ENCODE results near the gene ANTXR2.
"Not testable (repeated sequence)": the region's sequence is repeated elsewhere in the genome, so short reads cannot be mapped to it uniquely, and the experiment has no call there.

ANTXR2 gene

DNA sequence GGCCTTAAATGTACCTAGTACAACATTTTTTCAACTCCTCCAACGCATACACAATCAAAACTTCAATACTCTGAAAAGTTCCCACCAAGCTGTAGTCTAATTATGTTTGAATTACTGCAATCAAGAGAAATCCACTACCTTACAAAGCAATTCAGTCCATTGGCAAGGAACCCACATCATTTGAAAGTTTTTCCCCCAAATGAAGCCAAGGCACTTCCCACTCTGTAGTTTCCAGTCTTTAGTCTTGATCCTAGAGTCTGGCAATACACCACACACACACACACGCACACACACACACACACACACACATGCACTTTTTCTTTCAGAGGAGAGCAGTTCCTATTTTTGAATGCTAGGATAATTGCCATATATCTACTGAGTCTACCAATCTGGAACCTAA lies 79.6 kb downstream of the ANTXR2 start:
- TF ChIP-seq, protein P1, sequence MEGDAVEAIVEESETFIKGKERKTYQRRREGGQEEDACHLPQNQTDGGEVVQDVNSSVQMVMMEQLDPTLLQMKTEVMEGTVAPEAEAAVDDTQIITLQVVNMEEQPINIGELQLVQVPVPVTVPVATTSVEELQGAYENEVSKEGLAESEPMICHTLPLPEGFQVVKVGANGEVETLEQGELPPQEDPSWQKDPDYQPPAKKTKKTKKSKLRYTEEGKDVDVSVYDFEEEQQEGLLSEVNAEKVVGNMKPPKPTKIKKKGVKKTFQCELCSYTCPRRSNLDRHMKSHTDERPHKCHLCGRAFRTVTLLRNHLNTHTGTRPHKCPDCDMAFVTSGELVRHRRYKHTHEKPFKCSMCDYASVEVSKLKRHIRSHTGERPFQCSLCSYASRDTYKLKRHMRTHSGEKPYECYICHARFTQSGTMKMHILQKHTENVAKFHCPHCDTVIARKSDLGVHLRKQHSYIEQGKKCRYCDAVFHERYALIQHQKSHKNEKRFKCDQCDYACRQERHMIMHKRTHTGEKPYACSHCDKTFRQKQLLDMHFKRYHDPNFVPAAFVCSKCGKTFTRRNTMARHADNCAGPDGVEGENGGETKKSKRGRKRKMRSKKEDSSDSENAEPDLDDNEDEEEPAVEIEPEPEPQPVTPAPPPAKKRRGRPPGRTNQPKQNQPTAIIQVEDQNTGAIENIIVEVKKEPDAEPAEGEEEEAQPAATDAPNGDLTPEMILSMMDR (IDR thresholded peaks at IDR 0.05; ENCODE audit: low read depth, low read length, missing control alignments) = no peak
- DNase-seq (ENCODE audit: low read depth) = no peak
- in situ Hi-C loops (cut with HindIII; ENCODE audit: low sequenced_read_pairs) = no loop called here
- H3K4me3 ChIP-seq (ENCODE audit: low read depth, low read length) = no peak overlapping the region

DNA sequence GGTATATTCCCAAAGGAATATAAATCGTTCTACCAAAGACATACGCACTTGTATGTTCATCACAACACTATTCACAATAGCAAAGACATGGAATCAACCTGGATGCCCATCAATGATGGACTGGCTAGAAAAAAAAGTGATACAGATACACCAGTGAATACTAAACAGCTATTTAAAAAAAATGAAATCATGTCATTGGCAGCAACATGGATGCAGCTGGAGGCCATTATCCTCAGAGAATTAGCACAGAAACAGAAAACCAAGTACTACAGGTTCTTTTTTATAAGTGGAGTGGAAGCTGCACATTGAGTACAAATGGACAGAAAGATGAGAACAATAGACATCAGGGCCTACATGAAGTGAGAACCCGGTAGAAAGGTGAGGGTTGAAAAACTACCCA lies 81.4 kb downstream of the ANTXR2 start:
- H3K4me3 ChIP-seq (ENCODE audit: low read depth, low read length) = no peak overlapping the region
- TF ChIP-seq, protein P1 (IDR thresholded peaks at IDR 0.05; ENCODE audit: low read depth, low read length, missing control alignments) = no peak
- in situ Hi-C loops (cut with HindIII; ENCODE audit: low sequenced_read_pairs) = no loop called here
- no peak for DNase-seq (ENCODE audit: low read depth)

DNA sequence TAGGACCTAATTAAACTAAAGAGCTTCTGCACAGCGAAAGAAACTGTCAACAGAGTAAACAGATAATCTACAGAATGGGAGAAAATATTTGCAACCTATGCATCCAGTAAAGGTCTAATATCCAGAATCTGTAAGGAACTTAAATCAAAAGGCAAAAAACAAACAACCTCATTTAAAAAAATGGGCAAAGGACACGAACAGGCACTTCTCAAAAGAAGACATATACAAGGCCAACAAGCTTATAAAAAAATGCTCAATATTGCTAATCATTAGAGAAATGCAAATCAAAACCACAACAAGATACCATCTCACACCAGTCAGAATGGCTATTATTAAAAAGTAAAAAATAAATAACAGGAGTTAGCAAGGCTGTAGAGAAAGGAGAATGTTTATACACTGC lies 81.9 kb downstream of the ANTXR2 start:
- DNase-seq (ENCODE audit: low read depth); H3K4me3 ChIP-seq (ENCODE audit: low read depth, low read length); in situ Hi-C loops (cut with HindIII; ENCODE audit: low sequenced_read_pairs): not testable (repeated sequence)

DNA sequence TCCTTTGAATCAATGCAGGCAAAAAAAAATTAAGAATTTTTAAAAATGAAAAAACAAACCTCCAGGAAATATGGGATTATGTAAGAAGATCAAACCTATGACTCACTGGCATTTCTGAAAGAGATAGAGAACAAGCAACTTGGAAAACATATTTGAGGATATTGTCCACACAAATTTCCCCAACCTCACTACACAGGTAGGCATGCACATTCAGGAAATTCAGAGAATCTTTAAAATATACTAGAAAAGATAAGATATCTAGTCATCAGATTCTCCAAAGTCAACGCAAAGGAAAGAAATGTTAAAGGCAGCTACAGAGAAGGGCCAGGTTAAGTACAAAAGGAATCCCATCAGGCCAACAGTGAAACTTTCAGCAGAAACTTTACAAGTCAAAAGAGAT lies 85.6 kb downstream of the ANTXR2 start:
- in situ Hi-C loops (cut with HindIII; ENCODE audit: low sequenced_read_pairs) = no loop called here
- DNase-seq (ENCODE audit: low read depth) = no peak
- H3K4me3 ChIP-seq (ENCODE audit: low read depth, low read length) = no peak overlapping the region
- TF ChIP-seq, protein P1 (IDR thresholded peaks at IDR 0.05; ENCODE audit: low read depth, low read length, missing control alignments) = no peak

DNA sequence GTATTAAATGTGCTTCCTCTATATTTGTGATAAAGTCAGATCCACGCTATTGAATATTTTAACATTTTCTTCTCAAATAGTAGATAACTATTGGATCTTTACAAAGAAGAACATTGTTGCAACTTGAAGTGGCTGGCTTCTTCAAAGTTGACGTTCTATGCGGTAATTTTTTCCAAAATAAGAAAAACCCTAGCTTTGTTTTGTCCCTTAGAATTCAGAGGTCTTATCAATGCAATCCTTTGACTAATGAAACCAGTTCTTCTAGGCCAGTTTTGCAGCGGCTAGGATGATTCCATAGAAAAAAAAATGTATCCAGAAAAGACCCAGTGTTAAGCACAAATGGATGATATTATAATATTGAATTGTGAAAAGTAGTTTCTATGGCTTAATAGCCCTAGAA lies 89.6 kb downstream of the ANTXR2 start:
- H3K4me3 ChIP-seq (ENCODE audit: low read depth, low read length) = no peak overlapping the region
- no peak for DNase-seq (ENCODE audit: low read depth)
- TF ChIP-seq, protein P1 (IDR thresholded peaks at IDR 0.05; ENCODE audit: low read depth, low read length, missing control alignments) = no peak
- in situ Hi-C loops (cut with HindIII; ENCODE audit: low sequenced_read_pairs) = no loop called here

DNA sequence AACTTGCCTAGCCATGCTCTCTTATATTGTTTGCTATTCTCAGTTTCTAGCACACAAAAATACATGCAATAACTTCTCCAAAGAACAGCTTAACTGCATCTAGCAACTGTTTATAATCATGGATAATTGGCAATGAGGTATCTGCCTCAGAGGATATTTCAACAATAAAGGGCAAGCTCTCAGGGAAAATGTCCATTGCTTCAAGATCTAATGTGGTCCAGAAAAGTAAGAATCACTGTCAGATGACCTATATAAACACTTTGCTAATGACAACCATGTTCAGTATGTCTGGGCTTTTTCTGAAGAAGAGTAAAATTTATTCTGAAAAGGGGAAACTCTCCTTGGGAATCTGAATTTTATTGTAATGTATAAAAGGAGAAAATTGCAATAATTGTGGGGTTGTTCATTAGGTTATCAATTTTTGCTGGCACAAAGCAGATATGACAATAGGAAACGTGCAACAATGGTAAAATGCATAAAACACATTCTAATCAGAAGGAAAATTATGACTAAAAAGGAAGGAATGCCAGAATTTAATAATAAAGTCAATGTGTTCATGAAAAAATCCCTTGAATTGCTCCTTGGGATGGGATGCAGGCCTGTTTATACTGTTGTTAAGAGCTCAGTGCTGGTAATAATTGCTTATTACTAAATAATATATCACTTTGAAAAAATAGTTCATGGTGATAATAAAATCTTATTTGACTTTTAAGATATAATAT lies 90.3 kb downstream of the ANTXR2 start:
- TF ChIP-seq, protein P1 (IDR thresholded peaks at IDR 0.05; ENCODE audit: low read depth, low read length, missing control alignments) = no peak
- in situ Hi-C loops (cut with HindIII; ENCODE audit: low sequenced_read_pairs) = no loop called here
- no peak for DNase-seq (ENCODE audit: low read depth)
- no peak overlapping the region for H3K4me3 ChIP-seq (ENCODE audit: low read depth, low read length)

DNA sequence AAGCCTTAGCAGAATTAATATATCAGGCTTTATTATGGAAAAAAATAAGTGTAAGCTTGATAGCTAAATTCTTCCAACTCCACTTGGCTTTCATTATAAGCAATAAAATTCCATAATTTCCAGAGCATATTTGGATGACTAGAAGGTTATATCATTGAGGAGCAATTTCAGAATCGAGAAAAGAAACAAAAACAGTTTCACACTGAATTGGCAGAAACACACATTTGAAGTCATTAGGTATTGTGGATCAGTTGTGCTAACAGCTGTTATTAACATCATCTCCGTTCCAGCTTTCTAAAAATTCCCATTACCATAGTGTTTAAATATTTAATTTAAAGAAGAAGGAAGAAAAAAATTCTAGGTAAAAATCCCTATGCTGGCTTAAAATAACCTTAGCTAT lies 92.6 kb downstream of the ANTXR2 start:
- DNase-seq (ENCODE audit: low read depth) = no peak
- in situ Hi-C loops (cut with HindIII; ENCODE audit: low sequenced_read_pairs) = no loop called here

More for the DNA sequence above, 92.6 kb downstream of the ANTXR2 start:
- TF ChIP-seq, protein P1 (IDR thresholded peaks at IDR 0.05; ENCODE audit: low read depth, low read length, missing control alignments) = no peak
- no peak overlapping the region for H3K4me3 ChIP-seq (ENCODE audit: low read depth, low read length)

All from astrocyte of the cerebellum (primary cell).